NCI-H2029 treated with DMSO at 0.1 percent for 48 hours (cell line): ENCODE data around the gene ATP1A3.

Experiments used
- DNase-seq: peaks from one replicate; lab custom pipeline; 2025; lab: John Stamatoyannopoulos, UW

Gene ATP1A3

GRCh38 chr19:41984961-41985360 is 9.1 kb downstream of the ATP1A3 start:
- DNase-seq = no peak

DNA sequence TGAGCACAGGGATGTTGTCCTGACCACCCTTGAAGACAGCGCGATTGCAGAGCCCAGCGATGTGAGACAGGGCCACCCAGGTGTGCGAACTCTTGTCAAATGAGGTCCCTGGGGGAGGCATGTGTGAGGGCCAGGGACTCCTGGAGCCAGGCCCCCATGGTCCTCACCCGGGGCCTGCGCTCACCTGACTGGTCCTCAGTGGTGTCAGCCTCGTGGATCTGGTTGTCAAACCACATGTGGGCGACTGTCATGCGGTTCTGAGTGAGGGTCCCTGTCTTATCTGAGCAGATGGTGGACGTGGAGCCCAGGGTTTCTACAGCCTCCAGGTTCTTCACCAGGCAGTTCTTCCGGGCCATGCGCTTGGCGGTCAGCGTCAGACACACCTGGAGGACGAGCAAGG is 12.3 kb downstream of the ATP1A3 start:
- DNase-seq = no peak

- DNase-seq = no peak
Observed at GRCh38 chr19:41978470-41978869, 15.6 kb downstream of the ATP1A3 start.

GRCh38 chr19:41977916-41978315 is 16.1 kb downstream of the ATP1A3 start:
- DNase-seq = no peak

DNA sequence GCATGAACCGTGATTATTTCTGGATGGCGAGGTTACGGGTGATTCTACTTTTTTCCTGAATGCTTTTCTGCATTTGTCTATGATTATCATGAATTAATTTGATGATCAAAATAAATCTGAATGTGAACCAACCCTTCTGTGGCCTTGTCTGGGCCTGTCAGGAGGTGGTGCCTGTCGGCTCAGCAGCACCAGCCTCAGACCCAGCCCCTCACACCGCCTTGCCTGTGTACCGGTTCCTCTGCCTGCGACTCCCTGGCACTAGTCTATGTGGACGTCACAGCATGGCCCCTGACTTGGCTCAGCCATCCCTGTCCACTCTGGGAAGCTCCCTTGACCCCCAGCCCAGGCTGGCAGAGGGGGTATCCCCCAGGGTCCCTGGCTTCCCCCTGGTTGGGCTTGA is 19.4 kb downstream of the ATP1A3 start:
- no peak for DNase-seq

DNA sequence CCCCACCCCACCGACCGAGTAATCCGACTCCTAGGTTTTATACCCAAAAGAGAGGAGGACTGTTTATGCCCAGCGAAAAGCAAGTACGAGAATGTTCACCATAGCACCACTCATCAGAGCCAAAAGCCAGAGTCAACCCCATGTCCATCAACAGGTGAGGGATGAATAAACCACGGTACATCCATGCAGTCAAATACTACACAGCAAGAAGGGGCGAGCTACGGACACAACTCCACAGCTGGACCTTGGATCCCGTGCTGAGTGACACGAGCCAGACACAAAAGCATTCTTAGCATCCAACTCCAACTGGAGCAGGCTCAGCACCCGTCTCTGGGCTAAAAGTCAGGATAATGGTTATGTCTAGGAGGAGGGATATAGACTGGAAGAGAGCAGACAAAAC is 22.7 kb downstream of the ATP1A3 start:
- DNase-seq = no peak

DNA sequence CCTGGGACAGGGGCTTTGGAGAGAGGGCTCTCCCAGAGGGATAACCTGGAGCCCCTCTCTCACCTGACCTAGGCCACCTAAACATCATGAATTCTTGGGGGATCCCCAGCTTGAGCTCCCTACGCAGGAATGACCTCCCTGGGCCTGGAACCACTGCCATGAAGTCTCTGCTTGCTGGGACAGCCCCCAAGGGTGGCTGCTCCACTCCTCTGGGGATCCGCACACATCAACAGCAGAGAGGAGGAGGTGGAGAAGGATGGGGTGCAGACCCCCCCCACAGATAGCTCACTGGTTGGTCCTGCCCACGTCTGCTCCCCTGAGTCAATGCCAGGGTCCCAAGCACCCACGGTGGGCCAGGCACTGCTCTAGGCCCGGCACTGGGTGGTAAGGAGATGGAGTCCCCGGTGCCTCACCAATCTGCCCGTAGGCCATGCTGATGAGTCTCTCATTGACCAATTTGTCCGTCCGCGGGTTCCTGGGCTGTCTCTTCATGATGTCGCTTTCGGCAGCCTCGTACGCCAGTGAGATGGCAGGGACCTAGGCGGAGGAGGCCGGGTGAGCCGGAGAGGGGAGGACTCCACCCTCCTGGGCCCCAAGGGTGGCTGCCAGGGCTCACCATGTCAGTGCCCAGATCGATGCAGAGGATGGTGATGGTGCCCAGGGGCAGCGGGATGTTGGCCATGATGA is 24.1 kb downstream of the ATP1A3 start:
- no peak for DNase-seq

- DNase-seq = no peak
Observed at GRCh38 chr19:41968751-41969595, 25.1 kb downstream of the ATP1A3 start.

DNA sequence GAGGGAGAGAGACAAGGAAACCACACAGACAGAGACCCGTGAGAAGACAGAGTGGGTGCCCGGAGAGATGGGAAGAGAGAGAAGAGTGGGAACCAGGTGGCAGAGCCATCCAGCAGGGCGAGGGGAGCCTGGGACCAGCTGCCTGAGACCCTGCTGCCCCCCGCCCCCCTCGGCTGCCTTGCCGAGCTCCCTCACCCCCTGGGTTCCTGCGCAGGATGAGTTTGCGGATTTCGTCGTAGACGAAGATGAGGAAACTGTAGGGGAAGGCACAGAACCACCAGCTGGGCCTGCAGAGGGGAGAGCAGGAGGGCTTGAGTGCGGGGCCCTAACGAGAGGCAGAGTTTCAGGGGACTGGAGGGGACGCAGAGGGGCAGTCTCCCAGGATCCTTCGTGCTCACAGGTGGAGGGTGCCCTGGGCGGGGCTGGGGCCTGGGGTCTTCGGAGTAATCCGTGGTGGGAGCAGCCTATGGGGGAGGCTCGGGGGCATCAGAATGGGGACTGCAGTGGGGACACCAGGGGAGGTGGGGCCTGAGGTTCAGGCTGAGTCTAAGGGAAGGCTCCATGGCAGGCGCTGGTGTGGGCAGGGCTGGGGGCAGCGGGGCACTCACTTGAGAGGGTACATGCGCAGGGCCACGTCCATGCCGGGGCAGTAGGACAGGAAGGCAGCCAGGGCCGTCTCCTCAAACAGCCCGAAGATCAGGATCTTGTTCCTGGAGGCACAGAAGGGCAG is 26.8 kb downstream of the ATP1A3 start:
- no peak for DNase-seq

DNA sequence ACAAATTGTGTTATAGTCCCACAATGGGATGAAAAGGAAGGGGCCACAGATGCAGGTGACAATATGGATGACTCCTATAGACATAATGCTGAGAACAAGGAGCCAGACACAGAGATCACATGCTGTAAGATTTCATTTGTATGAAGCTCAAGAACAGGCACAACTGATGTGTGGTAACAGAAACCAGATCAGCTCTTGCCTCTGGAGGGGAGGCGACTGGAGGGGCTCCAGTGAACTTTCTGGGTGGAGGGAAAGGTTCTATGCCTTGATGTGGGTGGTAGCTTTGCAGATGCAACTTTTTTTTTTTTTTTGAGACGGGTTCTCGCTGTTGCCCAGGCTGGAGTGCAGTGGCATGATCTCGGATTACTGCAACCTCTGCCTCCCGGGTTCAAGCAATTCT is 28.9 kb downstream of the ATP1A3 start:
- no peak for DNase-seq

DNA sequence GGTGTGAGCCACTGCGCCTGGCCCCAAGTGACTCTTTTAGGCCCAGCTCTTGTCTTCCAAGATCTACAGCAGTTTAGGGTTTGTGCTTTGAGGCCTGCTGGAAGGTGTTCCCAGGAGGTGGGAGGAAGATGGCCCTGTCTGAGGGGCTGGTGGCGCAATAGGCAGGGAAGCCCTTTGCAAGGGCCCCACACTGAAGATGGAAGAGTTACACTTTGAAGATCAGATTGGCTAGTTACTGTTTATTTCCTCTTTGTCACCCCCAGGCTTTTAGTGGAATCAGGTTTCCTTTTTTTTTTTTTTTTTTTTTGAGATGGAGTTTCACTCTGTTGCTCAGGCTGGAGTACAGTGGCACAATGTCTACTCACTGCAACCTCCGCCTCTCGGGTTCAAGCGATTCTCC is 33.1 kb downstream of the ATP1A3 start:
- DNase-seq = no peak

DNA sequence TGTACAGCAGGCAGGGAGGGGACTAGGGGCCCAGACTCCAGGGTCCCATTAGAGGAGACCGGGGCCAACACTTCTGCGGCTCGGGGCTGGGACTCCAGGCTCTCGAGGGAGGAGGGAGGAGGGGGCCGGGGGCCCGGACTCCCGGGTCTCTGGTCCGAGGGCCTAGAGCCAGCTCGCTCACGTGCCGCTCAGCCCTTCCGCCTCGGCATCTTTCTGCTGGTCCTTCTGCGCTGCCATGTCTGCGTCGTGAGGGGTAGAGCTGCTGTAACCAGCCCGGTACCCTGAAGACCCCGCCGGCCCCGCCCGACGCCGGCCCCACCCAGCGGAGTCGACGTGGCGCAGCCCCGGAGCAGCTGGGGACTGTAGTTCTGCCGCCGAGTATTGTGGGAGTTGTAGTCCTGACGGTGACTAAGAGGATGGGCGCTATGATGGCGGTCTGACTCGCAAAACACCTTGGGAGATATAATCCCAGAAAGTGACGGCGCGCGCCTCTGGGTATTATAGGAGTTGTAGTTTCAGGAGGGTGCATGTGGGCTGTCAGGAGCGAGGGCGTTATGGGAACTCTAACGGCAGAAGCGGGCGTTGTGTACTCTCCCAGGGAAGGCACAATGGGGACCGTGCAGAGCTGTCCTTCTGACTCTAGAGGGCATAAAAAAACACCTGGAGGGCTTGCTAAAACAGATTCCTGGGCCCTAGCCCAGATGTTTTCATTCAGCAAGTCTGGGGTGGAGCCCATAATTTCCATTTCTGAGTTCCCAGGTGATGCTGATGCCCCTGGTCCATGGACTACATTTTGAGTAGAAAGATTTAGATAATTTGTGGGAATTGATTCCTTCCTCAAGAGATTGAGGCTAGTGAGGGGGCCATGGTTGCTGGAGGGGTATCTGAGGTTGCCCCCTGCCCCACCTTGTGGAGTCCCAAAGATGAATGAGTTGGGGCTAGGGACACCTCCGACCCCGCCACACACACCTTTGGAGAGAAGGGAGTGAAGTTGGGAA is 34.7 kb downstream of the ATP1A3 start, which contains the start of gene RABAC1:
Gene RABAC1 (minus strand): TSS at position 266 of the 998 bp plus-strand sequence. CDS start 29 bp downstream, at position 237.
- peak; percentile 88 for DNase-seq

- peak; percentile 55 for DNase-seq
Observed at GRCh38 chr19:41958367-41959055, 35.5 kb downstream of the ATP1A3 start.

DNA sequence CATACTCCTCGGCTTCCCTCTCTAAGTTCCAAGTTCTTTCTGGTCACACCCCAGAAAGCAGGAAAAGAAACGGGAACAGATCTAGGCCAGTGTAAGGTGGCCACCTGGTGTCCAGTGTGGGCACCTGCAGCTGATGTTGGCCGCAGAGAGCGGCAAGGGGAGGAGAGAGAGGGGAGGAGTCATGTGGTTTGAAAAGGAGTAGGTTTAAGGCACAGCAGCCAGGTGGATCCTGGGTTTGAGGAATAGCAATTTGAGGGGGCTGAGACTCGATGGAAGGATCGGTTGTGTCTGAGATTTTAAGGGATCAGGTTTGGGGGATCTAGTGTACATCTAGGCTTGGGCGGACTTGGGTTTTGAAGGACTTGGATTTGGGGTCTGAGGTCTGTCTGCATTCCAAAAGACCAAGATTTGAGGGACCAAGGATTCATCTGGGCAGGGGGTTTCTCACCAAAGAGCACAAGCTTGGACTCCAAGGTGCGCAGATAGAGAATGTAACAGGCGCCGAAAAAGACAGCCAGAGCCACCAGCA is 36.1 kb downstream of the ATP1A3 start:
- peak; percentile 90 for DNase-seq

GRCh38 chr19:41957161-41957837 is 36.7 kb downstream of the ATP1A3 start:
- DNase-seq = no peak

- DNase-seq = no peak
Observed at GRCh38 chr19:41956621-41957020, 37.4 kb downstream of the ATP1A3 start.

GRCh38 chr19:41955521-41955920 is 38.5 kb downstream of the ATP1A3 start:
- DNase-seq = no peak

- peak; percentile 20 for DNase-seq
Observed at GRCh38 chr19:41951686-41952172, 42.3 kb downstream of the ATP1A3 start.

GRCh38 chr19:41947091-41947490 is 46.9 kb downstream of the ATP1A3 start:
- DNase-seq = no peak
